GM21526 (cell line): ENCODE measurements around the gene HSD3B1.

ENCODE experiments used
- ATAC-seq: cut with Tn5 transposase; IDR thresholded peaks from one replicate; pipeline ENCODE4 v1.9.1; 2021; ENCODE audit warnings: moderate library complexity; ENCODE audit not compliant: unreplicated experiment, low FRiP score

Gene HSD3B1

GRCh38 chr1:119506941-119507340 lies at the start of gene HSD3B1:
Gene HSD3B1, plus strand, starts transcription at chr1:119507210. Its CDS starts 267 bp downstream, at chr1:119507477.
- ATAC-seq, result no peak

GRCh38 chr1:119462964-119463363 lies 44.0 kb upstream of the HSD3B1 start:
- no peak for ATAC-seq

- no peak for ATAC-seq
These were observed 43.4 kb upstream of the HSD3B1 start for GRCh38 chr1:119463569-119463968.

GRCh38 chr1:119466445-119466844 lies 40.6 kb upstream of the HSD3B1 start:
- no peak for ATAC-seq

GRCh38 chr1:119467219-119467618 lies 39.8 kb upstream of the HSD3B1 start:
- no peak for ATAC-seq

- no peak for ATAC-seq
These were observed 38.9 kb upstream of the HSD3B1 start for GRCh38 chr1:119467857-119468668.

GRCh38 chr1:119469741-119470140 lies 37.3 kb upstream of the HSD3B1 start:
- no peak for ATAC-seq

- ATAC-seq, result no peak
These were observed 36.6 kb upstream of the HSD3B1 start for GRCh38 chr1:119470377-119470776.

- ATAC-seq, result no peak
These were observed 36.1 kb upstream of the HSD3B1 start for GRCh38 chr1:119470958-119471357.

GRCh38 chr1:119471566-119471965 lies 35.4 kb upstream of the HSD3B1 start:
- no peak for ATAC-seq

- no peak for ATAC-seq
These were observed 34.8 kb upstream of the HSD3B1 start for GRCh38 chr1:119472080-119472818.

GRCh38 chr1:119472819-119473175 lies 34.2 kb upstream of the HSD3B1 start:
- ATAC-seq, result no peak

GRCh38 chr1:119475866-119476439 lies 31.1 kb upstream of the HSD3B1 start:
- ATAC-seq, result peak; percentile 68

GRCh38 chr1:119477710-119478109 lies 29.3 kb upstream of the HSD3B1 start:
- ATAC-seq, result no peak

- no peak for ATAC-seq
These were observed 26.8 kb upstream of the HSD3B1 start for GRCh38 chr1:119480175-119480574.

- no peak for ATAC-seq
These were observed 25.1 kb upstream of the HSD3B1 start for GRCh38 chr1:119481951-119482350.

- no peak for ATAC-seq
These were observed 24.2 kb upstream of the HSD3B1 start for GRCh38 chr1:119482517-119483425.

GRCh38 chr1:119483441-119484200 lies 23.4 kb upstream of the HSD3B1 start:
- no peak for ATAC-seq

GRCh38 chr1:119485201-119485600 lies 21.8 kb upstream of the HSD3B1 start:
- no peak for ATAC-seq

- no peak for ATAC-seq
These were observed 18.8 kb upstream of the HSD3B1 start for GRCh38 chr1:119488216-119488615.
